A549 treated with AZD2906 at 1 μM for 4 hours (cell line): ENCODE data around the gene DENND4C. TPM values are rescaled to one million over a fixed set of nuclear protein-coding genes. Genes with fewer than 3 reads are reported as not detected.

Experiments used
- total RNA-seq: library from RNA; stranded (reverse); fragments of 200-300 nt; extraction: Qiagen RNA extraction; gene quantifications from 5 replicates; pipeline ENCODE4 v1.2.3, GENCODE V29; 2022

Gene DENND4C
- total RNA-seq = 13.2 to 20.5 TPM (median 15.5 TPM) in 5 replicates

DNA sequence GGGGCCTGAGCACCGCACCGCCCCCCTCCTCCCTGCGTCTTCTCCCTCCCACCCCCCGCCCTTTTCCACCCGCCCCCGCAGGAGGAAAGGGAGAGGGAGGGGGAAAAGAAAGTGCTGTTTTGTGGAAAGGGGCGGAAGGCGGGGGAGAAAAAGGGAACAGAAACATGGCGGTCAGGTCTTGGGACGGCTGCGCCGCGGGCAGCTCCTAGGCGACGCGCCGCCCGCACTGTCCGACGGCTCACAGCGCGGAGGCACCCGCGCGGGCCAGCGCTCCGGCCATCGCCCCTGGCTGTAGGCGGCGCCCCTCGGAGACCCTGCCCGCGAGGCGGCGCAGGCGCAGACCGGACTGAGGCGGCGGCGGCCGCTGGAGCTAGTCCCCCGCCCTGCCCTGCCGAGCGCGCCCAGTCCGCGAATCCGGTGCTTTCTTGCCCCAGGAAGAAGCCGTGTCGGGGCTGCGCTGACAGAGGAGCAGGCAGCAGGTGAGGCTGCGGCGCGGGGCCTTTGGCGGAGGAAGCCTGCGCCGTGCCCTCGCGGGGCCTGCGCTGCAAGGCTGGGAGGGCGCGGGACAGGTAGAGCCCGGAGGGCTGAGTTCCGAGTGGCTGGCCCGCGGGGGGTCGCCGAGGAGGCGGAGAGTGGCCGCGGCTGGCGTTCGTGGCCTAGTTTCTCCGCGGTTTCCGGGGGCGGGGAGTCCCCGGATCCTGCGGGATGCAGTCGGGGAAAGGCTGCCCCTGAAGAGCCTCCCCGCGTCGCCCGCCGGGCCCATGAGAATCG, at the start of gene DENND4C:
Gene DENND4C, plus strand, starts transcription at position 339 of the 771 bp plus-strand sequence. CDS start 45,482 bp downstream, outside the sequence.

DNA sequence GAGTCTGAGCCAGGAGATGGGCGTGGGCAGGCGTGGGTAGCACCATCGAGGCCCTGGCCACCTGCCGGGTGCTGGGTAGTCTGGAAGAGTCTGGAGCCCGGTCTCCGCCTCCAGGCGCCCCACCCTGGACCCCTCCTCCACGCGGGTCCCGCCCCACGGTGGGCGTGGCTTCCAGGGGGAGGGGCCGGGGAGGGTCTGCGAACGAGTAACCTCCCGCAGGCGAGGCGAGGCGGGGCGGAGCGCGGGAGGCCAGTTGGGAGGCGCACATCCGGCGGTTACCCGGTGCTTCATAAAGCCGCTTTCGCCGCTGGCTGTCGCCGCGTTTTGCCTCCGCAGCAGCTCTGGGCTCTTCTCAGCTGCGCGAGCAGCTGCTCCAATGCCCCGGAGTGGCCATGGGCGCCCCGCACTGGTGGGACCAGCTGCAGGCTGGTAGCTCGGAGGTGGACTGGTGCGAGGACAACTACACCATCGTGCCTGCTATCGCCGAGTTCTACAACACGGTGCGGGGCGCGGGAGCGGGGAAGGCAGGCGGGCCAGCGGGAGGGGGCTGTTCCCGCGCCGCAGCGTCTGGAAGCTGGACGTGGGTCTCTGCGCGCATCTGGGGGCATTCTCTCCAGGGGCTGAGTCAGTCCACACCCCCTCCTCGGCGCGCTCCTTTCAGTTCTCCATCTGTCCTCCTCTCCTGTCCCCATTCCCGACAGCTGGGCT, 178.4 kb downstream of the DENND4C start, which contains the start of gene ACER2:
Gene ACER2, plus strand, starts transcription at position 317 of the 708 bp plus-strand sequence. Its CDS starts 76 bp downstream, at position 393.

Other genes with a start within 250 kb of the DENND4C start
- gene SAXO1, start 197.5 kb upstream of the DENND4C start, total RNA-seq = not detected in 5 replicates
- 102 to 134 TPM (median 130 TPM) in 5 replicates for gene RRAGA, start 181.3 kb upstream of the DENND4C start, total RNA-seq
- gene HAUS6, start 127.8 kb upstream of the DENND4C start, total RNA-seq = 17.7 to 29.4 TPM (median 20.9 TPM) in 5 replicates
- gene PLIN2, start 103.2 kb upstream of the DENND4C start, total RNA-seq = 62.5 to 77.7 TPM (median 64.1 TPM) in 5 replicates
- 2,156 to 2,832 TPM (median 2,775 TPM) in 5 replicates for gene RPS6, start 149.5 kb downstream of the DENND4C start, total RNA-seq
- 2.6 to 3.2 TPM (median 2.9 TPM) in 5 replicates for gene ACER2, start 178.3 kb downstream of the DENND4C start, total RNA-seq